ENCODE data around the gene TFCP2.

TFCP2 gene

GRCh38 chr12:51205350-51205749 lies 32.4 kb upstream of the TFCP2 start:
- H3K4me3 ChIP-seq (ENCODE audit: control insufficient read depth, low read depth, low read length): no peak overlapping the region
- no peak for TF ChIP-seq CTCF (IDR thresholded peaks at IDR 0.05; ENCODE audit: control insufficient read depth, insufficient read depth, low read depth, low read length, missing control alignments)
- no peak for DNase-seq (ENCODE audit: low read depth)

- no peak for DNase-seq (ENCODE audit: low read depth)
- no peak overlapping the region for H3K4me3 ChIP-seq (ENCODE audit: control insufficient read depth, low read depth, low read length)
- no peak for TF ChIP-seq CTCF (IDR thresholded peaks at IDR 0.05; ENCODE audit: control insufficient read depth, insufficient read depth, low read depth, low read length, missing control alignments)
Measured at GRCh38 chr12:51202718-51203117, 29.8 kb upstream of the TFCP2 start.

- H3K4me3 ChIP-seq (ENCODE audit: control insufficient read depth, low read depth, low read length): no peak overlapping the region
- no peak for TF ChIP-seq CTCF (IDR thresholded peaks at IDR 0.05; ENCODE audit: control insufficient read depth, insufficient read depth, low read depth, low read length, missing control alignments)
- DNase-seq (ENCODE audit: low read depth): no peak
Measured at GRCh38 chr12:51200806-51201205, 27.9 kb upstream of the TFCP2 start.

GRCh38 chr12:51200156-51200555 lies 27.2 kb upstream of the TFCP2 start:
- no peak for TF ChIP-seq CTCF (IDR thresholded peaks at IDR 0.05; ENCODE audit: control insufficient read depth, insufficient read depth, low read depth, low read length, missing control alignments)
- DNase-seq (ENCODE audit: low read depth): no peak
- no peak overlapping the region for H3K4me3 ChIP-seq (ENCODE audit: control insufficient read depth, low read depth, low read length)

- no peak for TF ChIP-seq CTCF (IDR thresholded peaks at IDR 0.05; ENCODE audit: control insufficient read depth, insufficient read depth, low read depth, low read length, missing control alignments)
- no peak overlapping the region for H3K4me3 ChIP-seq (ENCODE audit: control insufficient read depth, low read depth, low read length)
- no peak for DNase-seq (ENCODE audit: low read depth)
Measured at GRCh38 chr12:51199366-51199945, 26.5 kb upstream of the TFCP2 start.

GRCh38 chr12:51198568-51199365 lies 25.8 kb upstream of the TFCP2 start:
- no peak overlapping the region for H3K4me3 ChIP-seq (ENCODE audit: control insufficient read depth, low read depth, low read length)
- no peak for TF ChIP-seq CTCF (IDR thresholded peaks at IDR 0.05; ENCODE audit: control insufficient read depth, insufficient read depth, low read depth, low read length, missing control alignments)
- no peak for DNase-seq (ENCODE audit: low read depth)

Data from AG09309 (cell line).